G401 (cell line): ENCODE results near the gene RGS6. TPM values are rescaled to one million over a fixed set of nuclear protein-coding genes. Genes with fewer than 3 reads are reported as not detected.
A peak's percentile ranks its signal among the peaks of the same experiment; 100 is the strongest.

Experiments
- DNase-seq: peaks from one replicate; pipeline ENCODE4 v3.0.0-alpha.2; 2015; ENCODE audit warnings: low spot score
- in situ Hi-C: cut with HindIII; loops from 2 replicates; pipeline ENCODE4 v1.10.0; 2016; ENCODE audit warnings: low sequenced_read_pairs, mixed read lengths
- total RNA-seq: library from RNA; depleted of rRNA; stranded (reverse); fragments of >200 nt; shearing (Covaris generic); gene quantifications from 2 replicates; pipeline ENCODE4 v1.2.3, GENCODE V29; 2014

RGS6 gene
- total RNA-seq, 1 experiment from 2014 or later, result not detected

- no peak for DNase-seq
- in situ Hi-C loops, result no loop called here
These were observed 64.4 kb downstream of the RGS6 start for GRCh38 chr14:71996610-71997009.

DNA sequence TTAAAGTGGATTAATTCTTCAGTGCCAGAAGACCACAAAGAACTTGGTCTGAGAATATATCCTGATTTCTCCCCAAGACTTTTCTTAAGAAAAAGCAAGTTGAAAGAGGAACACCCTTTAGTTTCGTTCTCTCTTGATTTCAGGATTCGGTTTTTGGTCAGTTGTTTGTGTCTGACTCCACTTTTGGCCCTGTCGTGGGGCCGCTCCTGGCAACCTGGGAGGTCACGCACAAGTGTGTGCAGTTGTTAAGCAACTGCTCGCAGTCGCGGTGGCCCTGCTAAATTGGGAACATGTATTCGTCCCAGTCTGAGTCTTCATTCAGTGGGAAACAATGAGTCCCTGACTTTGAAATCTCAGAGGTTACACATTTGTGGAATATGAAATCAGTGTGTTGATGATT is 68.7 kb downstream of the RGS6 start:
- in situ Hi-C loops, result no loop called here
- DNase-seq, result peak; percentile 24

DNA sequence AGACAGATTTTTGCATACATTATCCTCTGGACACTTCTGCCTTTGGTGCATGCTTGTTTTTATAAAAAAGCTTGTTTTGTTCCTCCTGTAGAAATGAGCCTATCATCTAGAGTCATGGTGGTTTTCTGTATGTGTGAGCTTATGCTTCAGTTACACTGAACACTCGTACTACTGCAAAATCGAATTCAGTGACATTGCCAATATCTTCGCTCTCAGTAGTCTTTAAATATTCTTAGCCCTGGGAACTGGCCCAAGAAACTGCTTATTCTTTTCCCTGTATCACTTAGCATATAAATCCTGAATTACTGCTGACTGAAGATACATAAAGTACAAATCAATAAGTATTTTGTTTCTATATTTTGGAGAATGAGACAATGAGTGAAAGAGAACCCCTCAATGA is 70.5 kb downstream of the RGS6 start:
- in situ Hi-C loops, result no loop called here
- DNase-seq, result no peak

GRCh38 chr14:72008666-72009065 is 76.4 kb downstream of the RGS6 start:
- in situ Hi-C loops, result no loop called here
- DNase-seq, result no peak

GRCh38 chr14:72010474-72010873 is 78.2 kb downstream of the RGS6 start:
- DNase-seq, result no peak
- in situ Hi-C loops, result no loop called here

GRCh38 chr14:72013721-72014345 is 81.6 kb downstream of the RGS6 start:
- in situ Hi-C loops, result no loop called here

GRCh38 chr14:72014486-72014885 is 82.3 kb downstream of the RGS6 start:
- DNase-seq, result no peak

More at GRCh38 chr14:72013721-72014345, 81.6 kb downstream of the RGS6 start:
- DNase-seq, result no peak

GRCh38 chr14:72017290-72017689 is 85.1 kb downstream of the RGS6 start:
- DNase-seq, result no peak
- in situ Hi-C loops, result no loop called here

More at GRCh38 chr14:72014486-72014885, 82.3 kb downstream of the RGS6 start:
- in situ Hi-C loops, result no loop called here

- in situ Hi-C loops, result no loop called here
- DNase-seq, result no peak
These were observed 91.2 kb downstream of the RGS6 start for GRCh38 chr14:72023128-72024042.

GRCh38 chr14:72024043-72024407 is 91.8 kb downstream of the RGS6 start:
- in situ Hi-C loops, result no loop called here
- peak; percentile 19 for DNase-seq

GRCh38 chr14:72024504-72024903 is 92.3 kb downstream of the RGS6 start:
- DNase-seq, result no peak
- in situ Hi-C loops, result no loop called here

GRCh38 chr14:72026536-72026935 is 94.3 kb downstream of the RGS6 start:
- in situ Hi-C loops, result no loop called here
- no peak for DNase-seq

- no peak for DNase-seq
- in situ Hi-C loops, result no loop called here
These were observed 94.8 kb downstream of the RGS6 start for GRCh38 chr14:72027061-72027460.

- in situ Hi-C loops, result no loop called here
- no peak for DNase-seq
These were observed 101.1 kb downstream of the RGS6 start for GRCh38 chr14:72033365-72033764.

GRCh38 chr14:72040528-72040927 is 108.3 kb downstream of the RGS6 start:
- in situ Hi-C loops, result no loop called here
- no peak for DNase-seq

GRCh38 chr14:72045271-72045670 is 113.0 kb downstream of the RGS6 start:
- DNase-seq, result no peak
- in situ Hi-C loops, result no loop called here

- in situ Hi-C loops, result no loop called here
- no peak for DNase-seq
These were observed 113.7 kb downstream of the RGS6 start for GRCh38 chr14:72045885-72046284.

DNA sequence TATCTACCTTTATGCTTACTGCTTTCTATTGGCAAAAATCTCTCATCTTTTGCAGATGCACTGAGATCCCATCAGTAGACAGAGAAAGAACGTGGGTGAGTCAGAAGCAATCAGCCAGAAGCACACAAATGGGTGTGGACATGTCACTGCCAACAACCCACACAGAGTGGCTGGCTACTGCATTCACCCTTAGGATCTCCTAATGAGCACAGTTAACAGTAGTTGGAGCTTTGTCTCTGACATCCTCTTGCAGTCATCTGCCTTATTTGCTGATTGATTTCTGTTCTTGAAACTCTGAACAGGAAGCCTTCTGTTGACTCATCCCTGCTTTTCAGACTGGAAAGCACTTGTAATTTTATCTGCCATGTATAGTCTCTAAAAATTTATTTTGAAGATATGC is 117.2 kb downstream of the RGS6 start:
- in situ Hi-C loops, result no loop called here

DNA sequence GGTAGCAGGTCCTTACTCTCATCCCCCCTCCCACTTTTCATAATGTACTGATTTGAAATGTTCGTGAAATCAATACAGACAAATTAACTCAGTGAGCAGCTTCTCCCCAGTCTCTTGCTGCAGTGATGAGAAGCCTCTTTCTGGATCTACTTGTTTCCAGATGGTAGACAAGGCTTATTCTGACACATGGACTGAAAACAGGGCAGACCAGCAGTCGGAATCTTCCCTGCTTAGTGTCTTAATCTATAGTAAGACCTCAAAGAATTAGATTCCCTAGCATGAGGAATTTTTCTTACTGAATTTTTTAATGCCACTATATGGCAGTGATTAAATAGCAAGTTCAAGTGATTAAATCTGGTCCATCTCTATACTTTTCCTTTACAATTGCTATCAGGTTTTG is 120.1 kb downstream of the RGS6 start:
- in situ Hi-C loops, result no loop called here
- DNase-seq, result peak; percentile 1

More for the DNA sequence above, 117.2 kb downstream of the RGS6 start:
- DNase-seq, result no peak

DNA sequence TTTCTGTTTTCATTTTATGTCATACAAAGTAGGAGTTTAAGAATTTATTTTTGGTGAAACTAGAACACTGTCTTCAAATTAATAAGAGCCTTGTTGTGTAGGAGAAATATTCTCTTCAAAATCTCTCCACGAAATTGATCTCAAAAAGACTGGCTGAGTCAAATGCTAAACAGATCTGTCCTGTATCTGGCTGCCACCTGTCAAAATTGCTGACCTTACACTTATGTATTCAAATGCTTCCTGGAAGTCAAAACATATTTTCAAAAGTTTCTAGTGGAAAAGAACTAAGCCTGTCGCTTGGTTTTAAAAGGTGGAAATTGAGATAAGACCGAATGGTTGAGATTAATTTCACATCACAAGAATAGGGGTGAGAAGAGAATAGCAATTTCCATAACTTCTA is 121.4 kb downstream of the RGS6 start:
- DNase-seq, result no peak
- in situ Hi-C loops, result no loop called here

DNA sequence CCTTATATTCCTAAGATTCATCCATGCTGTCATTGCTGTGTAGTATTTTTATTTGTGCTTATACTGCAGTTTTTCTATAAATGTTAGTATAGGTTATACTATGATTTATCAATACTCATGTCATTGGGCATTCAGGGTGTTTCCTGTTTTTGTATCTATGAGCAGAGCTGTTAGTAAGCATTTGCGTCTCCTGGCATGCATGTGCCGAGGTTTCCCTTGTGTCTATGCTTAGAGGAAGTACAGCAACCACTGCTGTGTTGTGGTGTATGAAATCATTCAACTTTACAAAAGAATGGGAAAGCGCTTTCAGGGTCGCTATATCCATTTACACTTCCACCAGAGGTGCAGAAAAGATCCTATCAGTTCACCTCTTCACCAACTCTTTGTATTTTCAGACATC is 122.7 kb downstream of the RGS6 start:
- in situ Hi-C loops, result no loop called here
- no peak for DNase-seq
